Activated CD4-positive, alpha-beta T cell treated with anti-CD3 and anti-CD28 coated beads for 36 hours (primary cell): Measurements from ENCODE around the gene SBK3. TPM values are rescaled to one million over a fixed set of nuclear protein-coding genes. Genes with fewer than 3 reads are reported as not detected.
"Not testable (repeated sequence)": the region's sequence is repeated elsewhere in the genome, so short reads cannot be mapped to it uniquely, and the experiment has no call there.

Experiments
- ATAC-seq: fragments of 200-7000 bp; cut with Tn5 transposase; one replicate; pipeline ENCODE4 v1.10.0; 2021; ENCODE audit warnings: mild to moderate bottlenecking, moderate library complexity
- CTCF ChIA-PET: fragments of 350-600 bp; sonication (Branson Sonifier 250); formaldehyde crosslinking; loops from one replicate; lab custom pipeline; 2021; ENCODE audit warnings: antibody characterized with exemption; lab: Charles Lee
- POLR2A ChIA-PET: fragments of 350-600 bp; sonication (Branson Sonifier 250); formaldehyde crosslinking; loops from one replicate; lab custom pipeline; 2021; ENCODE audit warnings: antibody characterized with exemption, inconsistent platforms; lab: Charles Lee
- DNase-seq: peaks from one replicate; pipeline ENCODE4 v3.0.0-alpha.2; 2020
- H3K27ac Mint-ChIP-seq: one replicate; pipeline ENCODE4 v1.8.0; 2021; ENCODE audit warnings: mixed read lengths
- H3K27me3 Mint-ChIP-seq: one replicate; pipeline ENCODE4 v1.8.0; 2021; ENCODE audit warnings: mixed read lengths
- H3K36me3 Mint-ChIP-seq: one replicate; pipeline ENCODE4 v1.8.0; 2021; ENCODE audit warnings: low read depth, mixed read lengths
- H3K4me1 Mint-ChIP-seq: one replicate; pipeline ENCODE4 v1.8.0; 2021; ENCODE audit warnings: mixed read lengths
- H3K4me3 Mint-ChIP-seq: one replicate; pipeline ENCODE4 v1.8.0; 2021; ENCODE audit warnings: mild to moderate bottlenecking, moderate library complexity, mixed read lengths
- H3K9me3 Mint-ChIP-seq: one replicate; pipeline ENCODE4 v1.8.0; 2021; ENCODE audit warnings: low read depth, mixed read lengths
- intact Hi-C, 2 experiments: fragments of 100-400 bp; cut with DNase I in 1 of 2; cut with micrococcal nuclease in 1 of 2; formaldehyde crosslinking; loops; one replicate each; pipeline versions ENCODE4 v1.14.2 to v1.15.1; 2022 to 2024; cut with DNase I, micrococcal nuclease
- total RNA-seq, 2 experiments: library from RNA; stranded (reverse); gene quantifications; one replicate each; pipeline ENCODE4 v1.2.3, GENCODE V29; 2021

The SBK3 gene
- total RNA-seq, 2 experiments from 2014 or later = not detected

DNA sequence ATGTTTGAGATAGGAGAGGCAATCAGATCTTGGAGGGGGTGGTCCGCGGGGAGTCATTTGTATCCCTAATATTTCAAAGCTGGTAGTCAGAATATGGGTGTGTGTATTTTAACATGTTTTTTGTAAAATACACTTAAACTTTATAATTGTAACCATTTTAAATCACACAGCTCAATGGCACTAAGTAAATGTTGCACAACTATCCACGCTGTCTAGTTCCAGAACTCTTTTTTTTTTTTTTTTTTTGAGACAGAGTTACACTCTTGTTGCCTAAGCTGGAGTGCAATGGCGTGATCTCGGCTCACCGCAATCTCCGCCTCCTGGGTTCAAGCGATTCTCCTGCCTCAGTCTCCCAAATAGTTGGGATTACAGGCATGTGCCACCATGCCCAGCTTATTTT, 38.6 kb upstream of the SBK3 start:
- not testable (repeated sequence) for H3K27me3 Mint-ChIP-seq, H3K4me3 Mint-ChIP-seq, ATAC-seq, H3K36me3 Mint-ChIP-seq, DNase-seq, H3K9me3 Mint-ChIP-seq, H3K27ac Mint-ChIP-seq
- POLR2A ChIA-PET = interaction anchor here (0.6 kb wide), 1 partner anchor 41 kb away, joined by 5 read pairs; the partner anchor contains the start of gene ZNF784
- peaks cover 37% of the 10 kb centered on the region for H3K4me1 Mint-ChIP-seq
- intact Hi-C loops = loop anchor here in 1 of 2 experiments (5.0 kb wide), 1 partner anchor 58 kb away; the partner anchor contains the start of genes ZNF580 and ZNF581
- CTCF ChIA-PET = interaction anchor here (0.6 to 1.9 kb wide), 3 partner anchors 10 to 51 kb away, joined by 3 to 4 read pairs (median 4); no protein-coding TSS in a partner anchor

DNA sequence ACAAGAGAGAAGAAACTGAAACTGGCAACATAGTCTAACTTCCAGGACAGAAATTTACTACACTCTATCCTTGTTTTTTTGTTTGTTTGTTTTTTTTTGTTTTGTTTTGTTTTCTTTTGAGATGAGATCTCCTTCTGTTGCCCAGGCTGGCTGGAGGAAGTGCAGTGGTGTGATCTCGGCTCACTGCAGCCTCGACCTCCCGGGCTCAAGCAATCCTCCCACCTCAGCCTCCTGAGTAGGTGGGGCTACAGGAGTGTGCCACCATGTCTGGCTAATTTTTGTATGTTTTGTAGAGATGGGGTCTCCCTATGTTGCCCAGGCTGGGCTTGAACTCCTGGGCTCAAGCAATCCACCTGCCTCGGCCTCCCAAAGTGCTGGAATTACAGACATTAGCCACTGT, 36.9 kb upstream of the SBK3 start:
- intact Hi-C loops = loop anchor here in 1 of 2 experiments (5.0 kb wide), 1 partner anchor 60 kb away; the partner anchor contains the start of genes ZNF580 and ZNF581
- H3K36me3 Mint-ChIP-seq = peaks cover 14% of the 10 kb centered on the region
- CTCF ChIA-PET = interaction anchor here (0.9 to 1.1 kb wide), 2 partner anchors 49 to 51 kb away, joined by 3 to 4 read pairs; no protein-coding TSS in a partner anchor
- ATAC-seq, H3K27ac Mint-ChIP-seq, H3K27me3 Mint-ChIP-seq, H3K9me3 Mint-ChIP-seq, H3K4me3 Mint-ChIP-seq, POLR2A ChIA-PET, DNase-seq: not testable (repeated sequence)
- peaks cover 33% of the 10 kb centered on the region for H3K4me1 Mint-ChIP-seq

DNA sequence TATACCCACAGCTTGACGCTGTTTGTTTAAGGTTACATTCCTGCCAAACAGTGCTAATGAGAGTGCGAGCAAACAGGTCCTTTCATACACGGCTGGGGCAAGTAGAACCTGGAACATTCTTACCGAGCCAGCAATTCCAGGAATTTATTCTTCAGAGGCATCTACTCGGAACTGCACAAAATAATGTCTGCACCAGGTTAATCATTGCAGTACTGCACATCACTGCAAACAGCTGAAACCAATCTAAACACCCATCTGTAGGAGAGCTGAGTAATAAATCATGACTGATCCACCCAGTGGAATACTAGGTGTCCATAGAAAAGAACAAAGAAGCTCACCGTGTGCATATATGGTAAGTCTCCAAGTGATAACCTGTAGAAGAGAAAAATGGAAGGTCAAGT, 36.5 kb upstream of the SBK3 start:
- CTCF ChIA-PET = interaction anchor here (0.6 to 1.8 kb wide), 5 partner anchors 49 to 355 kb away, joined by 3 to 6 read pairs (median 3); no protein-coding TSS in a partner anchor
- Mint-ChIP-seq H3K27me3 (no peaks in the 10 kb centered on the region), H3K36me3 (peaks cover 18% of the 10 kb centered on the region), H3K4me3 (peak overlapping the region; percentile 83), H3K9me3 (no peaks in the 10 kb centered on the region), H3K27ac (no peak overlapping the region), H3K4me1 (peaks cover 29% of the 10 kb centered on the region)
- DNase-seq (no peak), ATAC-seq (no peak)
- intact Hi-C loops = loop anchor here (1.0 to 5.0 kb wide), 6 partner anchors 17 to 197 kb away; partner anchors contain the start of genes FIZ1 (in 1 of the 2), RPL28 (in 1 of the 2), ZNF580 (in 1 of the 2) and ZNF581 (in 1 of the 2)
- POLR2A ChIA-PET = interaction anchor here (2.0 kb wide), 1 partner anchor 17 kb away, joined by 6 read pairs; the partner anchor contains the start of gene FIZ1

DNA sequence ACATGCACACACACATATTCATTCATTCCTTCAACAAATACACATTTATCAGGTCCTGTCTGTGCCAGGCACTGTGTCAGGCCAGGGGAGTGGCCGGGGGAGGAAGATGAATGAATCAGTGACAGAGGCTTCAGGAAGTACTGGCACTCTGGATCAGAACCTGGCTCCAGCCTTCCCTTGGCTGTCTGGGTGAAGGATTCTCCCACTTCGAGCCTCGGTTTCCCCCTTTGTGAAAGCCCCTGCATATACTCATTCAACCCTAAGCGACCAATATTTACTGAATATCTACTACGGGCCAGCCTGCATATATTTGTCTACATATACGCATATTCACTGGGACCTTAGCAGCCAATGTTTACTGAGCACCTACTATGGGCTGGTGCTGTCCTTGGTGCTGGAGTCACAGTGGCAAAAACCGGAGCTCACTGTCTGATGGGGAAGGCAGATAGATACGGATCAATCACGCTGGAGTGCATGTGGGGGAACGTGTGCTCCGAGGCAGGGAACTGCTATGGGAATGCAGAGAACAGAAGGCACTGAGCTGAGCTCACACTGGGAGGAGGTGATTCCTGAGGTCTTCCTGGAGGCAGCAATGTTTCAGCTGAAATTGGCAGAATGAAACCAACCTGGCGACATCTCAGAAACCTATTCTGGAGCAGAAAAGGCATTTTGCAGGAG, 35.9 kb upstream of the SBK3 start:
- intact Hi-C loops = loop anchor here (1.0 to 5.0 kb wide), 6 partner anchors 18 to 196 kb away; partner anchors contain the start of genes FIZ1 (in 1 of the 2), RPL28 (in 1 of the 2), ZNF580 (in 1 of the 2) and ZNF581 (in 1 of the 2)
- Mint-ChIP-seq H3K9me3 (no peaks in the 10 kb centered on the region), H3K27ac (peak overlapping the region; percentile 75), H3K4me3 (peak overlapping the region; percentile 83), H3K27me3 (no peaks in the 10 kb centered on the region), H3K36me3 (peaks cover 19% of the 10 kb centered on the region), H3K4me1 (peaks cover 28% of the 10 kb centered on the region)
- CTCF ChIA-PET = interaction anchor here (0.6 to 1.8 kb wide), 5 partner anchors 50 to 356 kb away, joined by 3 to 6 read pairs (median 3); no protein-coding TSS in a partner anchor
- ATAC-seq (no peak), DNase-seq (peak; percentile 62)
- POLR2A ChIA-PET = interaction anchor here (2.0 kb wide), 1 partner anchor 18 kb away, joined by 6 read pairs; the partner anchor contains the start of gene FIZ1

DNA sequence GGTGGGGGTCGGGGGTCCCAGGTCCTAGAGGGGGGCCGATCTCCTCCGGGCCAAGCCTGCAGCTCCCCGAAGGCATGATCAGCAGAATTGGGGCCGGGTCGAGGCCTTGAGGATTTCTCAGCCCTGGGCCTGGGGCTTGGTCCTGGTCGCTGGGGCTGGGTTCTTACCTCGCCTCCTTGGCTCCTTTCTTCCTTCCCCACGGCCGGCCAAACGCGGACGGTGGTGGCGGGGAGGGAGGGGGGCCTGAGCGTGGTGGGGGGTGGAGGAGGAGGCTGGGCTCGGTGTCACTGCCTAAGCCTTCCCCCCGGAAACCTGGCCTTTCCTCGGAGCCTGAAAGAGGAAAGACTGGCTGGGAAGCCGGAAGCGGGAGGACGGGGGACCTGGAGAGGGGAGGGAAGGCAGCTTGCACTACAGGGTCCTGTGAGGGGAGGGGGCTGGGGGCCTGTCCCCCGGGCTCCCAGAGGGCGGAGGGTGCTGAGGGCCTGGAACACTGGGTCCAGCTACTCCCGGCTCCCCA, 35.3 kb upstream of the SBK3 start, which contains the start of gene ZNF579:
Gene ZNF579, minus strand, starts transcription at position 221 of the 517 bp plus-strand sequence. CDS start 1,209 bp downstream, outside the sequence.
- peak; percentile 79 for ATAC-seq

DNA sequence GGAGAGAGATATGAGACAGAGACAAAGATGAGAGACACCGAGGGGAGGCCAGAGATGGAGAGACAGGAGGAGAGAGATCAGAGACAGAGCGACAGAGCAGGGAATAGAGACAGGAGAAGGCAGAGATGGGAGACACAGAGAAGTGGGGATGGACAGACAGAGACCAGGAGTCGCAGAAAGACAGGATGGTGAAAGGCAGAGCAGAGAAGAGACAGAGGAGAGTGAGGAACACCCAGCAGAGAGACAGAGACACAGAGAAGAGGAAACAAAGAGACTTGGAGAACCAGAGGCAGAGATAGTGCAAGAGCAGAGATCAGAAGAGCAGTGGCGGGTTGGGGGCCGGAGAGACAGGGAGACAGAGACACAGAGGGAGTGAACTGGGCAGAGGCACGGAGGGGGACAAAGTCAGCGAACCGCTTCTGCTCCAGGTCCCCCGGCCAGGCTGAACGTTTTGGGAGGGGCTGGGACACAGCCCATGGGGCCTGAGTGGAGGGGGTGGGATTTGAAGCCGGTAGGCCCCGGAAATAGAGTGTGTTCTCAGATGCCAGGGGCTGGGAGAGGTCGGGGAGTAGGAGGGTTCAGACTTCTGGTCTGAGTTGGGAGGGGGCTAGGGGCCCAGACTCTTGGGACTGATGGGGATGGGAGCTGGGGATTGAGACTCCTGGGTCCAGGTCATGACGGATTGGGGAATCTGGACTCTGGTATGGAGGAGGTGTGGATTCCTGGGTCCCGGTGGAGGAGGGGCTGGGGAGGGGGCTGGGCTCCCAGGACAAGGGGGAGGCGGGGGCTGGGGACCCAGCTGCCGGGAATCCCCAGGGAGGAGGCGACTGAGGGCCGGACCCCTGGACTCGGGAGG, 34.7 kb upstream of the SBK3 start:
- intact Hi-C loops = loop anchor here (1.0 to 5.0 kb wide), 8 partner anchors 19 to 103 kb away; partner anchors contain the start of genes FIZ1 (in 2 of the 2), EPN1 (in 1 of the 2), ZNF580 (in 1 of the 2) and ZNF581 (in 1 of the 2)
- ChIA-PET POLR2A (interaction anchor here (2.0 kb wide), 1 partner anchor 19 kb away, joined by 6 read pairs; the partner anchor contains the start of gene FIZ1), CTCF (interaction anchor here (0.5 to 1.8 kb wide), 2 partner anchors 14 to 60 kb away, joined by 4 to 6 read pairs; no protein-coding TSS in a partner anchor)
- peak overlapping the region; percentile 83 for H3K4me3 Mint-ChIP-seq
- no peaks in the 10 kb centered on the region for H3K9me3 Mint-ChIP-seq
- DNase-seq = peak; percentile 39
- peak overlapping the region; percentile 78 for H3K27ac Mint-ChIP-seq
- H3K27me3 Mint-ChIP-seq = no peaks in the 10 kb centered on the region
- peaks cover 18% of the 10 kb centered on the region for H3K4me1 Mint-ChIP-seq
- H3K36me3 Mint-ChIP-seq = peaks cover 19% of the 10 kb centered on the region
- peak; percentile 43 for ATAC-seq

More for the DNA sequence above, 35.3 kb upstream of the SBK3 start, which contains the start of gene ZNF579:
- Mint-ChIP-seq H3K27me3 (no peaks in the 10 kb centered on the region), H3K27ac (peak within 1 kb of the TSS; percentile 78), H3K9me3 (no peaks in the 10 kb centered on the region), H3K4me1 (peaks cover 23% of the 10 kb centered on the region), H3K4me3 (peak within 1 kb of the TSS; percentile 83), H3K36me3 (peaks cover 19% of the 10 kb centered on the region)
- ChIA-PET POLR2A (interaction anchor here (2.0 kb wide), 1 partner anchor 19 kb away, joined by 6 read pairs; the partner anchor contains the start of gene FIZ1), CTCF (interaction anchor here (1.8 kb wide), 1 partner anchor 59 kb away, joined by 6 read pairs; no protein-coding TSS in a partner anchor)
- DNase-seq = peak; percentile 89
- intact Hi-C loops = loop anchor here (1.0 to 5.0 kb wide), 9 partner anchors 18 to 195 kb away; partner anchors contain the start of genes FIZ1 (in 2 of the 2), EPN1 (in 1 of the 2), RPL28 (in 1 of the 2) and ZNF580 (in 1 of the 2)

DNA sequence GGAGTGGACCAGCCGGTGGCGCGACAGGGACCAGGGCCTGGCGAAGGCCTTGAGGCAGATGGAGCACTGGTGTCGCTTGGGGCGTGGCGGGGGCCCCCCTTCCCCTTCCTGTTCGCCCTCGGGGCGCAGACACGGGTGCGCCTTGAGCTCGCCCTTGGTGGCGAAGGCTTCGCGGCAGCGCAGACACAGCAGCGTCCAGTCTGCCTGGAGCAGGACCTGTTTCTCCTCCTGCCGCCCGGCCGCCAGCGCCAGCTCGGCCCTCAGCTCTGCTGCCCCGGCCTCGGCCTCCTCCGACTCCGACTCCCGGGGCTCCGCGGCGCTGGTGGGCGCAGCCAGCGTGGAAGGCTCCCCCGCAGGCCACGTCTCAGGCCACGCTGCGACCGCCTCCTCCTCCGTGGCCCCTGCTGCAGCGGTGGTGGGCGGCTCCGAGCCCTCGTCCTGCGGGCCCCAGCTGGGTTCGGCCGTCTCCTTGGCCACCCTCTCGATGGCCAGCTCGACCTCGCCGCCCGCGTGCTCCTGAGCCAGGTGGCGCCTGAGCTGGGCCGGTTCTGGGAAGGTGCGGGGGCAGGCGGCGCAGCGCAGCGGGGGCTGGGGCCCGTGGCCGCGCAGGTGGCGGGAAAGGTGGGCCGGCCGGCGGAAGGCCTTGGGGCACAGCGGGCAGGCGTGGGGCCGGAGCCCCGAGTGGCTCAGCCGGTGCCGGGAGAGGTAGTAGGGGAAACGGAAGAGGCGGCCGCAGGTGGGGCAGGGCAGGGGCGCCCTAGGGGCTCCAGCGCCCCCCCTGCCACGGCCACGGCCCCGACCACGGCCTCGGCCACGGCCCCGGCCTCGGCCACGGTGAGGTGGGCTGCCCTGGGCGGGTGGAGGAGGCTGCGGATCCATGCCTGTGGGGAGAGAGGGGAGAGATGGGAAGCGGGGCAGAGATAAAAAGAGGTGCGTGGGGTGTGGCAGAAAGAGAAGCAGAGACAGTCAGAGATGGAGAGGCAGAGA, 33.7 kb upstream of the SBK3 start:
- CTCF ChIA-PET = interaction anchor here (0.5 kb wide), 1 partner anchor 13 kb away, joined by 4 read pairs; no protein-coding TSS in a partner anchor
- no peaks in the 10 kb centered on the region for H3K9me3 Mint-ChIP-seq
- peak overlapping the region; percentile 78 for H3K27ac Mint-ChIP-seq
- DNase-seq (no peak), ATAC-seq (no peak)
- POLR2A ChIA-PET = no interaction called here
- peaks cover 18% of the 10 kb centered on the region for H3K4me1 Mint-ChIP-seq
- intact Hi-C loops = no loop called here
- peak overlapping the region; percentile 83 for H3K4me3 Mint-ChIP-seq
- H3K27me3 Mint-ChIP-seq = no peaks in the 10 kb centered on the region
- peaks cover 19% of the 10 kb centered on the region for H3K36me3 Mint-ChIP-seq

DNA sequence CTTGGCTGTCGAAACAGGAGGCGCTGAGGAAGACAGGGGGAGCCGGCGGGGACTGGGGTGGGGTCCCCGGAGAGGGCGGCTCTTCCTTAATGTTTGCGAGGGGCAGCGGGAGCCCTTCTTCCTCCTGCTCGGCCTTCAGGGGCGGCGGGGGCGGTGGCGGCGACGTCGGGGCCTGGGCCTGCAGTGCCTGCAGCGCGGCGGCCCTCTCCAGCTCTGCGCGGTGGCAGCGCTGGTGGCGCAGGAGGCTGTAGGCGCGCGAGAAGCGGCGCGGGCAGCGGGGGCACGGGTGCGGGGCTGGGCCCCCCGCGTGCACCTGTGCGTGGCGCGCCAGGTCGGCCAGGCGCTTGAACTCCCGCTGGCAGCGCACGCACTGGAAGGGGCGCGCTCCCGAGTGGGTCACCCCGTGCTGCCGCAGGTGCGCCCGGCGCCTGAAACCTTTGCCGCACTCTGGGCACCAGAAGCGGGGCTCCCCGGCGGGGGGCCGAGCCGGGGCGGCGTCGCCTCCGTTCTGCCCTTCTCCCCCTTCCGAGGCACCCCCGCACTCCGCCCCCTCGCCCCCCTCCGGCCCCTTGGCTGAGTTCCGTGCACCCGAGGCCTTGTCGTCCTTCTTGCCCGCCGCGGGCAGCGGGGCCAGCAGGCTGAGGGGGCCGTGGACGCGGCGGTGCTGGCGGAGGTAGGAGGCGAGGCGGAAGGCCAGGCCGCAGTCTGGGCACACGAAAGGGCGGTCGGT, 32.9 kb upstream of the SBK3 start:
- Mint-ChIP-seq H3K4me3 (no peak overlapping the region), H3K27me3 (no peaks in the 10 kb centered on the region), H3K36me3 (peaks cover 19% of the 10 kb centered on the region)

DNA sequence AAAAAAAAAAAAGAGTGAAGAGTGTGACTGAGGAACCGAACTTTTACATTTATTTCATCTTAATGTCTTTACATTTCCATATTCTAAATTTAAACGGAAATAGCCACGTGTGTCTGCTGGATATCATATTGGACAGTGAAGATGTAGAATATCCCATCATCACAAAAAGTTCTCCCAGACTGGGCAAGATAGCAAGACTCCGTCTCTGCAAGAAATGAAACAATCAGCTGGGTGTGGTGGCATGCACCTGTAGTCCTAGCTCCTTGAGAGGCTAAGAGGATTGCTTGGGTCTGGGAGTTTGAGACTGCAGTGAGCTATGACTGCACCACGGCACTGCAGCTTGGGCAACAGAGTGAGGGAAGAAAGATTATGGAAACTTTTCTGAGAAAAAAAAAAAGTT, 31.4 kb upstream of the SBK3 start:
- intact Hi-C loops = no loop called here
- ChIA-PET CTCF (interaction anchor here (0.6 to 0.8 kb wide), 2 partner anchors 56 to 1519 kb away, joined by 3 to 4 read pairs; no protein-coding TSS in a partner anchor), POLR2A (no interaction called here)
- no peak overlapping the region for H3K4me3 Mint-ChIP-seq
- H3K9me3 Mint-ChIP-seq = no peaks in the 10 kb centered on the region
- H3K4me1 Mint-ChIP-seq = peaks cover 13% of the 10 kb centered on the region
- no peaks in the 10 kb centered on the region for H3K27me3 Mint-ChIP-seq
- ATAC-seq (no peak), DNase-seq (no peak)
- no peak overlapping the region for H3K27ac Mint-ChIP-seq
- peaks cover 19% of the 10 kb centered on the region for H3K36me3 Mint-ChIP-seq

More for the DNA sequence above, 32.9 kb upstream of the SBK3 start:
- ChIA-PET POLR2A (no interaction called here), CTCF (no interaction called here)
- no peak overlapping the region for H3K27ac Mint-ChIP-seq
- intact Hi-C loops = no loop called here
- DNase-seq (no peak), ATAC-seq (no peak)
- H3K9me3 Mint-ChIP-seq = no peaks in the 10 kb centered on the region
- peaks cover 18% of the 10 kb centered on the region for H3K4me1 Mint-ChIP-seq
